Left forelimb (tissue), 1 donor: ENCODE results near the gene RPL35.
"Not testable (repeated sequence)": the region's sequence is repeated elsewhere in the genome, so short reads cannot be mapped to it uniquely, and the experiment has no call there.

Experiments used
- DNase-seq: peaks from one replicate; pipeline ENCODE4 v3.0.0-alpha.2; 2018; ENCODE audit warnings: low spot score

RPL35 gene

GRCh38 chr9:124852829-124853531 lies 8.8 kb downstream of the RPL35 start, which contains the start of gene WDR38:
Gene WDR38, plus strand, starts transcription at chr9:124853460. Its CDS starts 72 bp downstream, at chr9:124853532.
- DNase-seq: peak; percentile 91

DNA sequence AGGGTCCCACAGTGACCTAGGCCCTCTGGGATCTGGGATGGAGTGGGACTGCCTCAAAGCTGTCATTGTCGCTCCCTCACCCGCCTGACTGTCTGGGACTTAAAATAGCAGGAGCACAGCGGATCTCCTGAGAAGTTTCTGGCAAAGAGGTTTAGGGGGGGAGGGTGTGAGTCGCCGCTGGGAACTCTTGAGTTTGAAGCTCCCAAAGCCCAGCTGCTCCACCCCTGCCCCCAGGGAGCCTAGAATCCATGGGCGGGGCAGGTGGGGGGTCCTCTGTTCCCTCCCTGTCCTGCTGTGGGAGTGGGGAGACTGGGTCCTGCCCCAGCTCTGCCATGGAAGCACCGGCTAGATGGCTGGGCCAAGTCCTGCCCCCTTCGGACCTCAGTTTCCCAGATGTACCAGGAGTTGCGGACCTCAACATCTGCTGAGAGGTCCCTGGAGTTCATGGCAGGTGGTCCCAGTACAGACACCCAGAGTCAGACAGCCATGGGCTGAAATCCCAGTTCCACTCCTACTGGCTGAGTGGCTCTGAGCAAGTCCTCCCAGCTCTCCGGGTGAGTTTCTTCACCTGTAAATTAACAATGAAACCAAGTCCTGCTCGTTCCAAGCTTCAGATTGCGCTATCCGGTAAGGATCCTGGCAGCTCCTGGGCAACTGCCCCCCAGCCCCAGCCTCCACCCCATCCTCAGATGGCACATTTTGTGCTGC lies 9.5 kb downstream of the RPL35 start:
- no peak for DNase-seq

- no peak for DNase-seq
Measured at GRCh38 chr9:124849801-124850200, 12.0 kb downstream of the RPL35 start.

- no peak for DNase-seq
Measured at GRCh38 chr9:124846969-124847368, 14.8 kb downstream of the RPL35 start.

DNA sequence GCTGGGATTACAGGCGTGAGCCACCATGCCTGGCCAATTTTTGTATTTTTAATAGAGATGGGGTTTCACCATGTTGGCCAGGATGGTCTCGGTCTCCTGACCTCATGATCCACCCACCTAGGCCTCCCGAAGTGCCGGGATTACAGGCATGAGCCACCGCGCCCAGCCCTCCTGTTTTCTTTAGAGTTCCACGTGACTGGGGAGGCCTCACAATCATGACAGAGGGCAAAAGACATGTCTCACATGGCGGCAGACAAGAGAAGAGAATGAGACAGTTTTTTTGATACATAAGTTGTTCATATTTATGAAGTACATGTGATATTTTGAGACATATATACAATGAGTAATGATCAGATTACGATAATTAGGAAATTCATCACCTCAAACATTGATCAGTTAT lies 15.3 kb downstream of the RPL35 start:
- not testable (repeated sequence) for DNase-seq

GRCh38 chr9:124844291-124844690 lies 17.5 kb downstream of the RPL35 start:
- no peak for DNase-seq

GRCh38 chr9:124843456-124844034 lies 18.2 kb downstream of the RPL35 start:
- DNase-seq: no peak

DNA sequence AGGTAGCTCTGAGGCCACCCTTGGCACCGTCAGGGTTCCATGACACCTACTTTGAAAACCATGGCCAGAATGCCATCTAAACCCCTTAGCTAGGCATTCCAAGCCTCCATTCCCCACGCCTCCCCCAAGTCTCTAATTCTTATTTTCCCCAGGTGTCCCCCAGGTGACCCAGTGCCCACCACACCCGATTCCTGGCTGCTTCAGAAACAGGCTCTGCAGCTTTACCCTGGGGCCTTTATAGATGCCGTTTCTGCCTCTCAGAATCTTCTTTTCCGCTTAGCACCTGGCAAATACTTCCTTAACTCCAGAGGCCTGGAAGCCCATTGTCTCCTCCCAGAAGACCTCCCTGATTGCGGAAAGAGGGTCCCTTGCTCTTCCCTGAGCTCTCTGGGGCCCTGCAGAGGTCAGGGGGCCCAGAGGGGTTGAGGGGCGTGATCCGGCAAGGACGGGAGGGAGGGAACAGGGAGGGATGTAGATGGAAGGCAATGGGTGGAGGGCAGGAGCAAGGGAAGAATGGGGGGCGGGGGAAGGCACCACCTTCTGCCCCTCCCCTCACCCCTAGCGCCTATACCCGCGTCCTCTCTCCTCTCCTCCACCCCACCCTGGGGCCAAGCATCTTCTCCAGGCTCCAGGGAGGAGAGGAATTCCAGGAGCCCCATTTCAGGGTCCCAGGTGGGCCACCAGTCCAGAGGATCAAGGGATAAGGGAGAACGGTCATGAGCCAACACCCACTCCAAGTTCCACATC lies 20.5 kb downstream of the RPL35 start:
- no peak for DNase-seq

DNA sequence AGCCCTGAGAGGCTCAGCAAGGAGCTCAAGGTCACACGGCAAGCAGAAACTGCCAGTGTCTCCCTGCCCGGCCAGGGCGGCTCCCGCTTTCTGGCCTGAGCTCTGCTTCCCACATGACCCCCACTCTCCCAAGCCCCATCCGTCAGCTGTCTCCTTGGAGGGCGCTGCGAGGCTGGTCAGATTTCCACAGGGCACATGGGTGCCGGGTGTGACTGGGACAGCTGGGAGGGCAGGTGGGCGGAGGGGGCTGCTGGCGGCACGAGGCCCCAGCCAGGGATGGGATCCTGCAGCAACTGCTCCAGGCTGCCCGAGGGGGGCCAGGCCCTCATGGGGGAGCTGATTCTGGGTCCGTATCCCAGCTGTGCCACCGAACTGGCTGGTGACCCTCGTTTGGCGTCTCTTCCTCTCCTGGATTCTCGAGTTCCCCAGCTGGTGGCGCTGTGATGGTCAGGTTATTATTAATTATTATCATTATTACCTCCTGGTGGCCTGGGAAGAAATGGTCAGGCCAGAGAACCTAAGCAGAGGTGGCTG lies 21.4 kb downstream of the RPL35 start:
- DNase-seq: peak; percentile 78

GRCh38 chr9:124839612-124840299 lies 22.0 kb downstream of the RPL35 start:
- no peak for DNase-seq

DNA sequence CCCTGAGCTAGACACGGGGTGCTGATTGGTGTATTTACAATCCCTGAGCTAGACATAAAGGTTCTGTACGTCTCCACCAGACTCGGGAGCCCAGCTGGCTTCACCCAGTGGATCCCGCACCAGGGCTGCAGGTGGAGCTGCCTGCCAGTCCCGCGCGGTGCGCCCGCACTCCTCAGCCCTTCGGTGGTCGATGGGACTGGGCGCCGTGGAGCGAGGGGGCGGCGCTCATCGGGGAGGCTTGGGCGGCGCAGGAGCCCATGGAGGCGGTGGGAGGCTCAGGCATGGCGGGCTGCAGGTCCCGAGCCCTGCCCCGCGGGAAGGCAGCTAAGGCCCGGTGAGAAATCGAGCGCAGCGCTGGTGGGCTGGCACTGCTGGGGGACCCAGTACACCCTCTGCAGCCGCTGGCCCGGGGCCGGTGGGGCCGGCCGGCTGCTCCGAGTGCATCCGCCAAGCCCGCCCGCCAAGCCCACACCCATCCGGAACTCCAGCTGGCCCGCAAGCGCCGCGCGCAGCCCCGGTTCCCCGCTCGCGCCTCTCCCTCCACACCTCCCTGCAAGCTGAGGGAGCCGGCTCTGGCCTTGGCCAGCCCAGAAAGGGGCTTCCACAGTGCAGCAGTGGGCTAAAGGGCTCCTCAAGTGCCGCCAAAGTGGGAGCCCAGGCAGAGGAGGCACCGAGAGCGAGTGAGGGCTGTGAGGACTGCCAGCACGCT lies 23.0 kb downstream of the RPL35 start:
- DNase-seq: not testable (repeated sequence)

DNA sequence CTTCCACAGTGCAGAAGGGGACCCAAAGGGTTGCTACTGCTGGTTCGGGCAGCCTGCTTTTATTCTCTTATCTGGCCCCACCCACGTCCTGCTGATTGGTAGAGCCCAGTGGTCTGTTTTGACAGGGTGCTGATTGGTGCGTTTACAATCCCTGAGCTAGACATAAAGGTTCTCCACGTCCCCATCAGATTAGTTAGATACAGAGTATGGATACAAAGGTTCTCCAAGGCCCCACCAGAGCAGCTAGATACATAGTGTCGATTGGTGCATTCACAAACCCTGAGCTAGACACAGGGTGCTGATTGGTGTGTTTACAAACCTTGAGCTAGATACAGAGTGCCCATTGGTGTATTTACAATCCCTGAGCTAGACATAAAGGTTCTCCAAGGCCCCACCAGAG lies 23.6 kb downstream of the RPL35 start:
- not testable (repeated sequence) for DNase-seq

GRCh38 chr9:124835026-124835557 lies 26.7 kb downstream of the RPL35 start:
- DNase-seq: no peak

- no peak for DNase-seq
Measured at GRCh38 chr9:124834591-124834990, 27.2 kb downstream of the RPL35 start.

DNA sequence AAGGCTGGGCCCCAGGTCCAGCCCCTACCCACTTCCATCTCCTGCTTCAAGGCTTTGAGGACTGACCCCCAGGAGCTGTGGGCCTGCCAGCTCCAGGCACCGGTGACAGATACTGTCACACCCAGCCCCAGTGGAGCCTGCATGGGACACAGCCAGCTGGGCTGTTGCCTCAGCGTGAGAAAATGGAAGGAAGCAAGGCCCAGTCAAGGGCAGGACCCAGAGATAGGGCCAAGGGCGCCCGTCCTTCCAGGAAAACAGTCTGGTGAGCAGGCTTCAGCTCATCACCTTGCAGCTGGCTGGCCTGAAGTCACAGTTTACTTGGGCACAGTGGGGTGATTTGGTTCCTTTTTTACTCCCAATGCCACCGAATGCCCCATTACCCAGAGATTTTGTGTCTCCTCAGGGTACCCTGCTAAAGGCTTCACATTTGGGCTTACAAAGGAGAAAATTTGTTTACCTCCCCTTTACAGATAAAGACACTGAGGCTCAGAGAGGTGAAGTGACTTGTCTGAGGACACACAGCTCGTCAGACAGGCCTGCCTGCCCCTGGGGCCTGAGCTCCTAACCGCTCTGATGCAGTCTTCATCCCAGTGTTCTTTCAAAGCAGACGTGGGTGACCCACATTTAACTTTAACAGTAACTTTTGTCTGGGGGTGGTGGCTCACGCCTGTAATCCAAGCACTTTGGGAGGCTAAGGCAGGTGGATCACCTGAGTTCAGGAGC lies 30.0 kb downstream of the RPL35 start:
- no peak for DNase-seq

DNA sequence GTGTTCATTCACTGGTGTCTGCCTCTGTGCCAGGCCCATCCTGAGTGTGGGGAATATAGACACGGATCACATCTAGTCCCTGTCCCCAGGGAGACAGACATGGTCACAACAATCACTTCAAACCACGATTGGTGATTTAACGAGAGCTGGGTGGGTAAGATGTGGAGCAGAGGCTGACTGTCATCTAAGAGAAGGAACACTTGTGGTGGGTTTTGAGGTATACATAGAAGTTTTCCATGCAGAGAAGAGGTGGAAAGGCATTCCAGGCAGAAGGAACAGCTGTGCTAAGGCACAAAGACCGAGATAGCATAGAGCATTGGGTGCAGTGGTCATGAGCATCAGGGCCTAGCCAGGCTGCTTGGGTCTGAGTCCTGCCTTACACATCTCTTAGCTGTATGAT lies 31.2 kb downstream of the RPL35 start:
- DNase-seq: no peak

DNA sequence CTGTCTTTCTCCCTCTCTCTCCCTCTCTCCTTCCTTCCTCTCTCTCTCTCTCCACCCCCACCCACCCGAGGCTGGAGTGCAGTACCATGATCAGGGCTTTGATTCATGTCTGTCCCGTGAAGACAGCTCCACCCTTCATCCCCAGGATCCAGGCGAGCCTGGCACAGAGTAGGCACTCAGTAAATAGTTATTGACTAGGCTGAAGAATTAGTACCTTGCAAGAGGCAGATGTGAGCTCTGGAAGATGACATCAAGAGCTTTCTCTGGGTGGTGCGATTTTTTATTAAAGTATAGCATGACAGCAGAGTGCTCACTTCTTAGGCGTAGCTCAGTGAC lies 32.5 kb downstream of the RPL35 start:
- no peak for DNase-seq

- no peak for DNase-seq
Measured at GRCh38 chr9:124828489-124829333, 33.0 kb downstream of the RPL35 start.
